GM15510 (cell line): ENCODE data around the gene GUK1.

ENCODE experiments used
- POLR2A ChIP-seq: IDR thresholded peaks from 3 replicates; pipeline ENCODE4 v1.6.1; 2011; ENCODE audit warnings: borderline replicate concordance; ENCODE audit not compliant: insufficient read length; ENCODE audit errors: extremely low read depth

The GUK1 gene

DNA sequence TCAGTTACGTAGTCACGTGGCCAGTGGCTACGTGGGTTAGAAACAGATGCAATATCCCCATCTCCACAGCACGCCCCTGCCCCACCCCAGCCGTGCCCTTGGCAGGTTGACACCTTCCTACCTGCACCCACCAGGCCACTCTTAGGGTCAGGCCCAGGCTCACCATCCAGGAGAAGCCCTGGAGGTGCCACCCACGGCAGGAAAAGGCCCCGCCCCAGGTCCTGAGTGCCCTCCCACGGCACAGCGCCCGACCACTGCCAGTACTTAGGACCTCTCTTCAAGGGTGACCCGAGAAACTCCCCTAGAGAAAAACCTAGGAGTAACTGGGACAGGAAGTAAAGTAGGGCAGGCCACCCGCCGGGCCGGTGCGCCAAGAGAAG, 38.5 kb upstream of the GUK1 start:
- no peak for TF ChIP-seq POLR2A

DNA sequence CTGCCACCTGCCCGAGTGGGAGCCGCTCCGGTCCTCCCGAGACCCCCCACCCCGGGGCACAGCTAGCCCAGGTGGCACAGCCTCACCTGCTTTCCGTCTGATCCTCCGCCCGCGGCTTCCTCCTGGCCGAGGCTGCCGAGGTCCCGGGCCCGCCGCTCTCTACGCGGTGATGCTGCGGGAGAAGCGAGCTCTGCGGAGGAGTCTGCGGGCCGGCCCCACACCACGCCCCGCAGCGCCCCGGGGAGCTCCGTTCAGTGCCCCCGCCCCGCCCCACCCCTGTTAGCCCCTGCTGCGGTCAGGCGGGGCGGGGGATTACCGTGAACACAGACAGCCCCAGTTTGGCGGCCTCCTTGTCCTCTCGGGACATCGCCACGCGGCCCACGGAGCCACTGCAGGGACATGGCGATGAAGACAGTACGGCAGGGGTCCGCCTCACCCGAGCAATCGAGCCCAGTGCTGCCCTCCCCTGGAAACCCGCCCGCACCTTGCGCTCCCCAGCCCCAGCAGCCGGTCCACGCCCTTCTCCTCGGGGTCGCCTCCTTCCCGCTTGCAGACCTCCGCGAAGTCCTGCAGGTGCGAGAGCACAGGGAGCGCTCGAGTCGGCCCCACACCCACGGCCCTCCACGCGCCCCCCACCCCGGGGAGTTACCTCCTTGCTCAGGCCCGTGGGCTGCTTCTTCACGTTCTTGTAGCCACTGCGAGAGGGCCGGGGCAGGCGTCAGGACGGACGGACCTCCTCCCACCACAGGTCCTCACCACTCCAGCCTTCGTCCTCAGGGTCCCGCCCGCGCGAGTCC, 37.9 kb upstream of the GUK1 start:
- TF ChIP-seq POLR2A = no peak

DNA sequence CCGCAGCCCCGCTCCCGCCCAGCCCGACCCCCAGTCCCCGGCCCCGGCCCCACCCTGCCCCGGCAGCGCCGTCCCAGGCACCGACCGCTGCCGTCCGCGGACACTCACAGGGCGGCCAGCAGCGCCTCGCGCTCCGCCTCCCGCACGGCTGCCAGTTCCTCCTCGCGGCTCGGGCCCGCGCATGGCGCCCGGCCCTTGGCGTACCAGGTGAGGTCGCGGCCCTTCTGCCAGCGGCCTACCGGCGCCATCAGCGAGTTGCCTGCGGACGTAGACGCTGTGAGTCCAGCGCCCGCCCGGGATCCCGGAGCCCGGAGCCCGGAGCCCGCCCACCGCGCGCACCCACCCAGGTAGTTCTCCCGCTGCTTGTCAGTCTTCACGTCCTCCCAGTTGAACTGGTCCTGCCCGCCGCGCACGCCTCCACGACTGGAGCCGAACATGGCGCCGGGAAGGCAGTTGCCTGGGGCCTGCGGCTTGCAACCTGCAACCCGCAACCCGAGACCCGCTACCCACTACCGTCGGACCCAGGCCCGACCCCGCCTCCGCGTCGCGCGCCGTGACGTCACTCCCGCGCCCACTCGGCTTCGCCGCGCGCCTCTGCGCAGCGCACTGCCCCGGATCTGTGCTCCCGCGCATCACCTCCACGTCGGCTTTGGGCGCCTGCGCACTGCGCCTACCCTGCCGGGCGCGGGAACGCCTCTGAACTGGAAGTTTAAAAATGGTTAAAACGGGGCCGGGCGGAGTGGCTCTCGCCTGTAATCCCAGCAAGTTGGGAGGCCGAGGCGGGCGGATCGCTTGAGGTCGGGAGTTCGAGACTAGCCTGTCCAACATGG, 37.1 kb upstream of the GUK1 start, which contains the start of gene C1orf35:
Gene C1orf35, minus strand, starts transcription at position 535 of the 830 bp plus-strand sequence. Its CDS starts 98 bp downstream, at position 437.
- TF ChIP-seq POLR2A = peak; percentile 56

GRCh38 chr1:228104526-228105269, 35.4 kb upstream of the GUK1 start:
- no peak for TF ChIP-seq POLR2A

DNA sequence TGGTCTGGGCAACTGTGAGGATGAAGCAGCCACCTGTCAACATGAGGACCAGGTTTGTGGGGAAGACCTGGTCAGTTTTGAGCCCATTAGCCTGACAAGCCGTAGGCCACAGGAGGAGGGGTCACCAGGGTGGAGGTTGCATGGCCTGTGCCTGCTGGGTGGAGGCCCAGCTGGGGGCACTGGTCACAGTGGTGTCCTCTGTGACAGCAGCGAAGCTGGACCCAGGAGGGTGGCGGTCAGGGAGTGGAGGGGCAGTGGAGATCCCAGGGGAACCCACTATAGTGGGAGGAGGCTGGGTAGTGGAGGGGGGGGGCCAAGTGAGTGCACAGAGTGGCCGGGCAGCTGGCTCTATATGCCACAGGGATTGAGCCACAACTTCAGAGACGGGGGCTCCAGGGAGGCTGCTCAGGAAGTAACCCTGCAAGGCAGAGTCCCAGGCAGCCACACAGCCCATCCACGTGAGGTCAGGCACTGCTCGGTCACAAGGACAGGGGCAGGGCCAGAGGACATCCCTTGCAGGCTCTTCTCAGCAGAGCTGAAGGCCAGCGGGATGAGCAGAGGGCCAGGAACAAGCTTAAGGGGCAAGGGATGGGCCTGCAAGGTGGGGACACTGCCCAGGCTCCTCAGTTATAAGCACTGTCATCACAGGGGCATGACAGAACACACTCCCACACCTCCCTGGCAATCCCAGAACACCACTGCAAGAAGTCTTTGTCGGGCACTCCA, 34.6 kb upstream of the GUK1 start:
- no peak for TF ChIP-seq POLR2A

GRCh38 chr1:228105996-228106799, 33.9 kb upstream of the GUK1 start:
- no peak for TF ChIP-seq POLR2A

GRCh38 chr1:228106800-228107054, 33.4 kb upstream of the GUK1 start:
- TF ChIP-seq POLR2A = no peak

GRCh38 chr1:228107636-228108035, 32.4 kb upstream of the GUK1 start:
- TF ChIP-seq POLR2A = no peak

DNA sequence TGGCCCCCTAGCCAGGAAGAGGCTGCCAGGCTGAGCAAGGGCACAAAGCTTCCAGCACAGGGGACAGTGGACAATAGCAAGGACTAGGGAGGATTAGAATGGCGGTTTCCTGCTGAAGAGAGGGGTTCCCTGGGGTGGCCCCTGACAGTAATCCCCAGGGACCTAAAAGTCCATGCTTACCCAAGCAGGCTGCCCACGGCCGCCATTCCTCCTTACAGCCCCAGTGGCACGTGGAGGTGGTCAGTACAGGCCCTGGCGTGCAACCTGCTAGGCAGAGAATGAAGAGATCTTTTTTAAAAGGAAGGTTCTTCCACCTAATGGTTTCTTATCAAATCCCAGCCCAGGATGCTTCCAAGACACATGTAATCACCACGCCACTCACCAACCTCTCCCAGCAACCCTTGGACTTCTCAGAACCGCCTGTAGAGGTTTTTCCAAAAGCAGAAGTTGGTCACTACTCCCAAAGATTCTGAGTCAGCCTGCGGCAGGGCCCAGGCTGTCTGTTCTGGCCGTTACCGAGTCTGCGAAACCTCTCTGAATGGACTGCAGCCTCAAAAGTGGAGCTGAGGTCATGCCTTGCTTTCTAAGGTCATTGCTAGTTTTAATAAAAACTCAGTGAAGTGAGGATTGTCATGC, 31.9 kb upstream of the GUK1 start:
- no peak for TF ChIP-seq POLR2A

GRCh38 chr1:228108742-228109072, 31.4 kb upstream of the GUK1 start:
- no peak for TF ChIP-seq POLR2A

- peak; percentile 96 for TF ChIP-seq POLR2A
Measured at GRCh38 chr1:228109073-228109961, 30.8 kb upstream of the GUK1 start, which contains the start of gene MRPL55. TSS of gene MRPL55 (minus strand) at chr1:228109299. CDS start at chr1:228108260, 1,039 bp downstream.

GRCh38 chr1:228109962-228110488, 30.1 kb upstream of the GUK1 start:
- no peak for TF ChIP-seq POLR2A

DNA sequence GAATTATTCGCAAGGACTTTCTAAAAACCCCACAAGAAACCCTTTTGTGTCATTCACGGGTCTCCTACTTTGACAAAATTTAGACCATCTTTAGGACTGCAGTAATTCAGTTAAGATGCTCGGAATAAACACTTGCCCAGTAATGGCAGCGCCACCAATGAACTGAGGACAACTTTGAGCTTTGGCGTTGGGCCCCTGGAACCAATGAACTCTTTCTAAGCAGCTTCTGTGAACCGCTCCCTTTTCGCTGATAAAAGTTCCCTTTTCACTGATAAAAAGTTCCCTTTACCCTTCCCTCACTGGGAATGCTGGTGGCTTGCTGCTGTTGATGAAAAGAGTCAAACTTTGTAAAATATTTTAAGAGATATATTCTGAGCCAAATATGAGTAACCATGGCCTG, 29.5 kb upstream of the GUK1 start:
- no peak for TF ChIP-seq POLR2A

DNA sequence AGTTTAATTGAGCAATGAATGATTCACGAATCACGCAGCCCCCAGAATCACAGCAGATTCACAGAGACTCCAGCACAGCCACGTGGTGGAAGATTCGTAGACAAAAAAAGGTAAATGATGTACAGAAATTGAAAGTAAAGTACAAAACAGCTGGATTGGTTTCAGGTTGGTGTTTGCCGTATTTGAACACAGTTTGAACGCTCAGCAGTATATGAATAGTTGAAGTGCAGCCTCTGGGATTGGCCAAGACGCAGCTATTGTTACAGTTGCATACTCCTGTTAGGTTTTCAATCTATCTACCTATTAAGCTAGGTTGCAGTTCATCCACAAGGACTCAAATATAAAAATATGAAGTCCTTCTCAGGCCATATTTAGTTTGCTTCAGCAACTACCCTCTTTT, 27.9 kb upstream of the GUK1 start:
- TF ChIP-seq POLR2A = no peak
